Left ventricle myocardium superior (tissue), 1 donor: ENCODE measurements around the gene WASHC4. TPM values are rescaled to one million over a fixed set of nuclear protein-coding genes. Genes with fewer than 3 reads are reported as not detected.
"Not testable (repeated sequence)": the region's sequence is repeated elsewhere in the genome, so short reads cannot be mapped to it uniquely, and the experiment has no call there.

Source experiments
- ATAC-seq: fragments of 200-7000 bp; cut with Tn5 transposase; one replicate; pipeline ENCODE4 v1.9.1; 2020; ENCODE audit warnings: mild to moderate bottlenecking, moderate library complexity
- DNase-seq: peaks from one replicate; pipeline ENCODE4 v3.0.0-alpha.2; 2020
- intact Hi-C: fragments of 100-400 bp; cut with micrococcal nuclease; formaldehyde crosslinking; loops from one replicate; pipeline ENCODE4 v1.11.0; 2022
- total RNA-seq: library from RNA; stranded (reverse); fragmentation: NEBNext Ultra II Directional; extraction: Animal tissue kit (Norgen Biotek cat#: 25700); gene quantifications from one replicate; pipeline ENCODE4 v1.2.1, GENCODE V29; 2021
- donor health status: DM: no; HTN: yes; CAD: no; lungs with severe emphysema.

WASHC4 gene
- total RNA-seq, 1 donor from 2014 or later, result 26.4 TPM

DNA sequence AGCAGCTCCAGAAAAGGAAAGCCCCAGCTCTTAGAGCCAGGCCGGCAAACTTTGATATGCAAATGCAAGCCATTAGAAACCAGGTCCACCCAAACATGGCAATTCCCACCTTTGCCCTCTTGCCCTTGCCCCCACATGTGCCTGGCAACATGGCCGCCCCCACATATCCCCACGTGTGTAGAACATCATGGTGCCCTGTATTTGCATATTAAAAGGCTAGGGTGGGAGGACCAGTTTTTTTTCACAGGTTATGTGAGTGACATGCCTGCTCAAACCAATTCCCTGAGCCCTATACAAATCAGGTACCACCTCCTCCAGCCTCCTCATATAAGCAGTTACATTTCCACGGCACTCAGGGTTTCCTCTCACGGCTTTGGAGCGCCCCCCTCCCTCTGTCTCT lies 17.2 kb upstream of the WASHC4 start:
- no peak for ATAC-seq

DNA sequence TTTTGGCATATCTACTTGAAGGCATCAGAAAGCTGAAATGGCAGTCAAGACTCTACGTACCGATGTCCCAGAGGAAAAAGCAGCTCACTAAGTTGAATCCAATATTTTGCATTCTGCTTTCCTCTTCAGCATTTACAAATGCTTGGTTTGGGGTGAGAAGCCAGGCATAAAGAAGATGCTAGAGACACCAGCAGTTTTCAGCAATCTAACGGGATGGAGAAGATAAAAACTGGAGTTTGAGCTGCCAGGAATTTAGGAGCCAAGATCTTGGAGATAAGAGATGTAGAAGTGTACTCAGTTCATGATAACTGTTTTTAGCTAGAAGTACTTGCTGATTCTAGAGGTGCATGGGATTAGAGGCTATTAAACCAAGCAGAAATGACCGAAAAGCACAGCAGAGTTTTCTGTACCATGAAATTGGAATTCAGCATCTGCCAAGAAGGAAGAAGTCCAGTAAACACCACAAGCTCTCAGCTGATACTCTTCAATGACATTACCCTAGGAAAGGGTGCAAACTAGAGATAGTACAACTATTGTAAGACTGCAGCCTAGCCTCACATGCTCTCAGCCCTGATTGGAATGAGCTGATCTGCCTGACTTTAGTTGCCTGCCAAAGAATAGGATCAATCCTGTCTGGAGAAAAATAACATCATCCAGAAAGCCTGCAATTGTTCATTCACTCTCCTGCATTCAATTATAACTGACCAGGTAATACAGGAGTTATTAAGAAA lies 15.9 kb upstream of the WASHC4 start:
- no peak for DNase-seq
- ATAC-seq, result no peak
- intact Hi-C loops, result no loop called here

More for the DNA sequence above, 17.2 kb upstream of the WASHC4 start:
- intact Hi-C loops, result no loop called here
- DNase-seq, result no peak

DNA sequence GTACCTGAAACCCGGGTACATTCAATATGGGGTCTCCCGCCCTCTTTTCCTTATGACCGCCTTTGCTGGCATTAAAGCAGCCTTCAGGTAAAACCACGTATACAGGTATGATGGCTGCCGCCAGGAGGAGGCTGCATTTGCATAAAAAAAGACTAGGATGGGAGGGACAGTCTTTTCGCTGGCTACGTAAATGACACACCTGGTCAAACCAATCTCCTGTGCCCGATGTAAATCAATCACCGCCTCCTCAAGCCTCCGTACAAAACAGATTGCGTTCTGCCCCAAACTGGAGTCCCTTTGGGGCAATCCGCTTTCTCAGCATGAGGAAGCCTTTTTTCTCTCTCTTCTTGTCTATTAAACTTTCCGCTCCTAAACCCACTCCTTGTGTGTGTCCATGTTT lies 15.2 kb upstream of the WASHC4 start:
- intact Hi-C loops, result no loop called here
- DNase-seq (no peak), ATAC-seq (no peak)

DNA sequence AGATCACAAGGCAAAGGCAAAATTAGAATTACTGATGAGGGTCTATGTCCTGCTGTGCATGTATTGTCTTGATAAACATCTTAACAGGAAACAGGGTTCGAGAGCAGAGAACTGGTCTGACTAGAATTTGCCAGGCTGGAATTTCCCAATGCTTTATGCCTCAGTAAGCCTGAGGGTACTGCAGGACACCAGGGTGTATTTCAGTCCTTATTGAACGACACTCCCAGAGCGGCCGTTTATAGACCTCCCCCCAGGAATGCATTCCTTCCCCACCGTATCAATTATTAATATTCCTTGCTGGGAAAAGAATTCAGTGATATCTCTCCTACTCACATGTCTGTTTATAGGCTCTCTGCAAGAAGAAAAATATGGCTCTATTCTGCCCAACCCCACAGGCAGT lies 12.2 kb upstream of the WASHC4 start:
- intact Hi-C loops, ATAC-seq: not testable (repeated sequence)

DNA sequence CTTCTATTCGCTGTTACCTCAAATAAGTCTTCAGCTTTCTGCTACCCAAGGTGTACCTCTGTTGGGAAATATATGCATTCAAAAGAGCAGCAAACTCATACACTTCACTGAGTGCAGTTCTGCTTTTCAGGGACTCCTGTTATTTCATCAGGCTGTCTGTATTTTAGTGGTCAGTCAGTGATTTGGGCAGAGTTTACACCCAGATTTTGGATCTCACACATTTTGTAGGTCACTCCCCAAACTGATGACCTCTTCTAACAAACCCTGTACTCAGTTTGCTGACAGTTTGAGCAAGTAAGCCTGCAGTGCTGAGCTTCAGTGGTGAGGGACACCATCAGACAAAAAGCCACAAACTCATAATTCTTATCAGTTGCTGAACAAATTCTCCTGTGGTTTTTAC lies 8.2 kb upstream of the WASHC4 start:
- intact Hi-C loops, result no loop called here
- ATAC-seq (no peak), DNase-seq (no peak)

More for the DNA sequence above, 12.2 kb upstream of the WASHC4 start:
- DNase-seq, result not testable (repeated sequence)

DNA sequence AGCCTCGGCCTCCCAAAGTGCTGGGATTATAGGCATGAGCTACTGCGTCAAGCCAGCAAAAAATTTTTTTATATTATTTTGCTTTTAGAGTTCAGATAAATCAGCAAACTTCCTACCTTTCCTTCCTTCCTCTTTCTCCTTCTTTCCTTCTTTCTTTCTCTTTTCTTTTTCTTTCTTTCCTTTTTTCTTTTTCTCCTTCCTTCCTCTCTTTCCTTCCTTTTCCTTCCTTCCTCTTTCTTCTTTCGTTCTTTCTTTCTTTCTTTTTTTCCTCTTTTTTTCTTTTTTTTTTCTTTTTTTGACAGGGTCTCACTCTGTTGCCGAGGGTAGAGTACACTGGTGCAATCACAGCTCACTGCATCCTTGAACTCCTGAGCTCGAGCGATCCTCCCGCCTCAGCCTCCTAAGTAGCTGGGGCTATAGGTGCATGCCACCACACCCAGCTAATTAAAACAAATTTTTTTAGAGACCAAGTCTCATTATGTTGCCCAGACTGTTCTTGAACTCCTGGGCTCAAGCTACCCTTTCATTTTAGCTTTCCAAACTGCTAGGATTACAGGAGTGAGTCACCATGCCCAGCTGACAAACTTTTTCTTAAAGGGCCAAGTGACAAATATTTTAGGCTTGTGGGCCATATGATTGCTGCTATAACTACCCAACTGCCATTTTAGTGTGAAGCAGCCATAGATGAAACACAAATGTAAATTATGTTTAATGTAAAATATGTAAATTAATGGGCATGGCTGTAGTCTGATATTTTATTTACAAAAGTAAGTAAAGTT lies 7.1 kb upstream of the WASHC4 start:
- DNase-seq (no peak), ATAC-seq (peak; percentile 42)
- intact Hi-C loops, result no loop called here

DNA sequence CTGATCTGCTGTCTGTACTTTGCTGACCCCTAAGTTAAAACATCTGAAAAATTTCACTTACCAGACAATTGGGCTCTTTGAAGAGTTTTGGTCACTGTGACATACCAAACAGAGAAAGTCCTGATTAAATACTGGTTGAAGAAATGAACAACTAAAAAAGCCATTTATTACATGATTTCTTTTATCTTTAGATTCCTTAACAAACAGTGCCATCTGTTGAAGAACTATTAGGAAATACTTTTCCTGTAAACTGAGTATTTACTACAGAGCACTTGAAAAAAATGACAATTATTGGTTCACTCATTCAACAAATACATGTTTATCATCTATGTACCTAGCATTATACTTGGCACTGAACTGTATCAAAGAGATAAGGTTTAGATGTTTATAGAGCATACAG lies 6.5 kb upstream of the WASHC4 start:
- DNase-seq, result no peak
- intact Hi-C loops, result no loop called here
- no peak for ATAC-seq

DNA sequence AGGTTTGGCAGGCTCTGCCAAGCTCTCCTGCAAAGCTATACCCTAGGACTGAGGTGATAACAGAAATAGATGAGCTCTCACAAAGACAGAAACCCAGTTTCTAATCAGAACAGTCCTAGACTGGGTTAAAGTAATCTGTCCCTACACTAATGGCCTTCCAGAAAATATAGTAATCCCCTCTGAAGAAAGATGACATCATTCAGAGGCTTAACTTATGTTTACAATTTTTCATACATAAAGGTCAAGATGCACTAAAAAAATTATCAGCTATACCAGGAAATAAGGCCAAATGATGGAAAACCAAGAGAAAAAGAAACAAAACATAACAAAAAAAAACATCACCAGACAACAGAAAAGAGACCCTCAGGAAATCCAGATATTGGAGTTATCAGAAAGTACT lies 4.9 kb upstream of the WASHC4 start:
- intact Hi-C loops, result no loop called here
- no peak for DNase-seq
- ATAC-seq, result no peak

DNA sequence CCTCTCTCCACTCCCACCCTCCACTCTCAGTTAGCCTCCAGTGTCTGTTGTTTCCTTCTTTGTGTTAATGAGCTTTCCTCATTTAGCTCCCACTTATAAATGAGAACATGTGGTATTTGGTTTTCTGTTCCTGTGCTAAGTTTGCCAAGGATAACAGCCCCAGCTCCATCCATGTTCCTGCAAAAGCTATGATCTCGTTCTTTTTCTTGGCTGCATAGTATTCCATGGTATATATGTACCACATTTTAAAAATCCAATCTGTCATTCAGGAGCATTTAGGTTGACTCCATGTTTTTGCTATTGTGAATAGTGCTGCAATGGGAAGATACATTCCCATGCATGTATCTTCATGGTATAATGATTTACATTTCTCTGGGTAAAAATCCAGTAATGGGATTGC lies 2.8 kb upstream of the WASHC4 start:
- intact Hi-C loops, result no loop called here
- DNase-seq, result no peak
- ATAC-seq, result no peak

DNA sequence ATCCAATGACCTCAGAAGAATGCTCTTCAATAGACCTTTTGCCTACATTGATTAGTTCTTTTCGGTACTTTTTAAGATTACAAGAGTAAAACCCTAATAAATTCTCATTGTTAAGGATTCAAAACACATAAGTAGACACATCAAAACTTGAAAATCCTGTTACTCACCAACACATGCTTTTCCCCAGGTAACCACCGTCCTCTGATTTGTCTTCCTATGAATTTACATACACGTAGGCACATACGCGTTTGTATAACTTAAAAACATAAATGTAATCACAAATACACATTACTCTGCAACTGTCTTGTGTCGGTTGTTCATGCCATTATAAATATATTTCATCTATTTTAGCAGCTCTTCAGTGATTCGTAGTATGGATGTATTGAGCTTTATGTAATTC lies 910 bp upstream of the WASHC4 start:
- ATAC-seq, result no peak
- DNase-seq, result no peak
- intact Hi-C loops, result no loop called here

DNA sequence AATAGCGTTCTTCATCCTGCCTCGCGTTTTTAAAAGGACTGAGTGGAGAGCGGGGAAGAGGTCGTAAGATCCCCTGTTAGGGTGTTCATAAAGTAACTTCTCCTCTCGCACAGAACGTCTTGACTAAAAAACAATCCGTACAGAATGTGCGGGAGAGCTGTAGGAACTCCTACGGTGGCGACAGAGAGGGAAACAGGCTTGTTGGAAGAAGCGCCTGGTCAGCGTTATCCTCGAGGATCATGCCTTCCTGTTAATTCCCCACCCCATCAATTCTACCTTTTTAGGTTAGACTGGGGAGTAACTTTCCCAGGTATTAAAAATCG lies 399 bp upstream of the WASHC4 start:
- intact Hi-C loops, result no loop called here
- no peak for DNase-seq
- ATAC-seq, result peak; percentile 58

DNA sequence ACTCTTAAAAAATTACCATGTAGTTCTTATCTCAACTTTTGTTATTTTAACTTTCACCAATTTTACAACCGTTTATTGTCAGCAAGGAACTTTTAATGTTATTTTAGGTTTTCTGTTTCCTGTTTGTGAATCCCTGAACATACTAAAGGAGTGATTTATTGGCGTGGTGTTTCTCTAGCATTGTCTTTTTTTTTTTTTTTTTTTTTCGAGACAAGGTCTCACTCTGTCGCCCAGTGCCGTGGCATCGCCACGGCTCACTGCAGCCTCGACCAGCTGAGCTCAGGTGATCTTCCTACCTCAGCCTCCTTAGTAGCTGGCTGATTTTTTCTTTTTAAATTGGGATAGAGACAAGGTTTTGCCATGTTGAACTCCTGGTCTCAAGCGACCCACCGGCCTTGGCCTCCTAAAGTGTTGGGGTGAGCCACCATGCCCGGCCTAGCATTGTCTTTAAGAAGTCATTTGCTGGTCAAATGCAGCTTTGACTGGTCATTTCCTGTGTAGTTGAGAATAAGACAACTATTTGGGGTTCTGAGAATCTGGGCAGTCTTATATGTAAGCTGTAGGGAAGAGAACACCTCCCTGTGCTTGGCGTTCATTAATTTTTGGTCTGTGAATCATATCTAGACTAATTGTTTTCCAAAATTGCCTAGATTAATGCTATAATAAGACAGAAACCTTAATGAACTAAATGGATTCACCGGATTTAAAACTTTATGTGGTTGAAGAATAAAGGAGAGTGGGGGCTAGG lies 2.1 kb downstream of the WASHC4 start:
- no peak for DNase-seq
- ATAC-seq, result no peak
- intact Hi-C loops, result no loop called here

DNA sequence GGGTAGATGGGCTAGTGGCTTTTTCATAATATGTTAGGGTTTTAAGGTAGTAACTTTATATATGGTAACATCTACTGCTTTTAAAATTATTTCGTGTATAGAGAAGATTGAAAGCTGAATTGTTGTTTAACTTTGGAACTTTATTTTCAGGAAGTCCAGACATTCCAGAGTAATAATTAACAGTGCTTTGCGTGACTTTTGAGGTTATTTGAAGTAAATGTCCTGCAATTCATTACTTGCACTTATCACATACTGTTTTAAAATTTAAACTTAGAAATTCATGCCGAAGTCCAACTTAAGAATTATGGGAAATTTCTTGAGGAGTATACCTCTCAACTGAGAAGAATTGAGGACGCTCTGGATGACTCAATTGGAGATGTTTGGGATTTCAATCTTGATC lies 3.3 kb downstream of the WASHC4 start:
- DNase-seq (no peak), ATAC-seq (no peak)
- intact Hi-C loops, result no loop called here

DNA sequence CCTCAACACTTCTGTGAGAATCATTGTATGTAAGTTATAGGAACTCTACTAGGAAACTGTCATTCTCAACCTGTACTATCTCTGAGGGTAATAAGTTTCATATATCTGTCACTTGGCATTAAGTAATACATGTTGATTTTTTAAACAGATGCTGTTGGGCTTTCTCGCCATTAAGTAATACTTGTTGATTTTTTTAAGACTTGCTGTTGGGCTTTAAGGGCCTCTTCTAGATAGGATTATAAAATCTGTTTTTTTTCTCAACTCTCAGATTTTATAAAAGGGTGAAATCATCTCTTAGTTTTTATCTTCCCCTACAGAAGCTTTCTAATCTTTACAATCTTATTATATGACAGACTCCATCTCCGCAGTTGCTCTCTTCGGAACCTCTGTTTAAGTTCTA lies 5.6 kb downstream of the WASHC4 start:
- intact Hi-C loops, result no loop called here
- no peak for DNase-seq
- ATAC-seq, result no peak

DNA sequence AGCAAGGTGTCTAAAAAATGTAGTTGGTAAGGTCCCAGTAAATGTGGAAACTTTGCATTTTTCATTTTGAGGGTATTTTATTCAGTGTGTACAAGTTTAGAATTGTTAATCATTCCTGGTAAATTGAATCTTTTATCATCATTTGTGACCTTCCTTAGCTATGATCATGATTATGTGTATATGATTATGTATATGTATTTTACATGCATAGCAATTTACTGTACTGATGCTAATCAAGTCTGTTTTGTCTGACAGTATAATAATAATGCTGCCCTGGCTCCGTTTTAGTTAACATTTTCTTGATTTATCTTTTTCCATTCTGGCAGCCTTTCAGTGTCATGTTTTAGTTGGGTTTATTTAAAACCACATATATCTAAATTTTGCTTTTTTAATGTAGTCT lies 9.4 kb downstream of the WASHC4 start:
- DNase-seq (no peak), ATAC-seq (no peak)
- intact Hi-C loops, result no loop called here

DNA sequence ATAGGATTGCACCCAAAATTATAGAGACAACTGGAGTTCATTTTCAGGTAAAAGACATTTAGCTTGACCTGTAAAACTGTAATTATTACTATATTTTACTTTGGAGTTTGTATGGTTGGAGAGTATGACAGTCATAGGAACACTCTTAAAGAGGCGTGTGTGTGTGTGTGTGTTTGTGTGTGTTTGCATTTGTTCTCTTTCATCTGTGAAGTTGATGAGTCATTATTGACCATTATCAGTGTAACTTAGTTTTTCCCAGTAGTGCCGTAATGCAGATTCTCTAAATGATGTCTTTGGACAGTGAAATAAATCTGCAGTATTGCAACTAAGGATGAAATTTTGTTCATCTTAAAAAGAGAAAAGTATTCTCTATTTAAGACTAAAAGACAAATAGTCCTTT lies 13.0 kb downstream of the WASHC4 start:
- ATAC-seq (no peak), DNase-seq (no peak)
- intact Hi-C loops, result no loop called here

DNA sequence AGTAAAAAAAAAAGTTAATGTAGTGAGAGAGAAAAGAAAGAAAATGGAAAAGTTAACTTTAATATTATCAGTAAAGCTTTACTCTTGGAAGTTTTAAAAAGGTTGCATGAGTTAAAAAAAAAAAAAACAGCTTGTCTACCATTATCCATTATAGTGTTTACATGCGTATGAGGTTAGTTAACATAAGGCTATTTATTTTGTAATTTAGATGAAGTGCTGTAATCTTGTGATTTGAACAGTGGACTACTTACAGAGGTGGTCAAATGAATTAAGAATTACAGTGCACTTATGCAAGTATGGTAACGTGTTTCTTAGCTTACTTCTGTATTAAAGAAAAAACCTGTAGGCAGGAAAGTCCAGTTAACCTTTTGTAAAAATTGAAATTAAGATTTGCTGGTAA lies 30.7 kb downstream of the WASHC4 start:
- intact Hi-C loops, result no loop called here
- no peak for ATAC-seq
- DNase-seq, result no peak

DNA sequence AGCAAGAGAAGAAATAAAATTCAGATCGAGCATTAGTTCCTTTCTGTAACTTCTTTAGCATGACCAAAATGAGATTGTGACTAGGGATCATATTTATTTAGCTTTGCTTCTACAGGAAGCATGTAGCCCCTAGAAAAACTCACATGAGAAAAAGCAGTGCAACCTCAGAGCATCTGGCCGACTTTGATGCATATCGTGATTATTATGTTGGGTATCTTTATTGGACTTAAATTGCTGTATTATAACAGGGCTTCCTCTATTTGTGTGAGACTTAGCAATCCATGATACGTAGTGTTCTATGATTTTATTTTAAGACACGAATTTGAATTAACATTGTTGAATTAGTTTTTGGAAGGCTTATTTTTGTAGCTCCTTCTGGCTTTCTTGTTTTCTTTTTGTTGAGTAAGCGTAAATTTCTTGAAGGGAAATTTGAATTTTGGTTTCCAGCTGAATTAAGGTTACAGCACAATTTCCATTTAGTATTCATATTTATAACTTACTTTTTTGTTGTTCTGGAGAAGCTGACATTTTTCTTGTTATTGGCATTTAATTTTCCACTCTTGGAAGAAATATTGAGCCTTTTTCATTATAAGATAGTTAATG lies 33.9 kb downstream of the WASHC4 start:
- no peak for ATAC-seq
- DNase-seq, result no peak
- intact Hi-C loops, result no loop called here

DNA sequence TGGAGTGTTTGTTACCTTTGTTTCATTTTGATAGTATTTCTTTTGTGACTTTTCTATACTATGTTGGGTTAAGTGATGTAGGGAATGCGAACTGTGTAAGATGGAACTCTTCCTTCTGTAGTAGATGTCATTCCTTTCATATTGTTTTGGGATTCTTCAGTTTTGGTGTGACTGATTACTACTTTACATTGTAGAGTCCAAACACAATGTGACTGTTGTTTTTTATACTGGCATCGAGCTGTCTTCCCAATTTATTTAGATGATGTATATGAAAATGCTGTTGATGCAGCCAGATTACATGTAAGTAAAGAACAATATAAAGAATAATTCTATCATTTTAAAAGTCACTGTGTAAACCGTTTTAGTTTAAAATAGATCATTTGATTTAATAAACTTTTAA lies 34.7 kb downstream of the WASHC4 start:
- no peak for DNase-seq
- ATAC-seq, result no peak
- intact Hi-C loops, result no loop called here

DNA sequence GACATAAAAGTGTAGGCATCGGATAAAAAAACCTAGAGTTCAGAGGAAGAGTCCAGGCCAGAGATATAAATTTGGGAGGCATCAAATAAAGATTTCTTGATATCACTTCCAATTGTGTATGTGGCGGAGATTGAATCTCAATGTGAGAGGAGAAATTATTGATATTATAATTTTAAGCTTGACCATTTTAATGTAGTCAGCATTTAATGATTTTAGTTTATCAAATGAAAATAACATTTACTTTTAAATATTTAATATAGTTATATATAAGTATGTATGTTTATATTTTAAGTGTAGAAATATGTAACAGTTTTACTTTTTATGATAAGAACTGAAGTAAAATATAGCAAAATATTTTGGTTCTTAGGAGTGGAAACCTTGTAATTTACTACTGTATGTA lies 48.7 kb downstream of the WASHC4 start:
- DNase-seq (no peak), ATAC-seq (no peak)
- intact Hi-C loops, result no loop called here
